WERI-Rb-1 (cell line): Measurements from ENCODE around the gene KCNJ8.
"Not testable (repeated sequence)": the region's sequence is repeated elsewhere in the genome, so short reads cannot be mapped to it uniquely, and the experiment has no call there.

Experiments used
- DNase-seq: peaks from one replicate; pipeline ENCODE4 v3.0.0-alpha.2; 2020
- H3K27ac ChIP-seq: fragments of 250-450 bp; sonication (Bioruptor Pico); 2 replicates; pipeline ENCODE4 v1.5.1; 2020; ENCODE audit warnings: mild to moderate bottlenecking, moderate library complexity
- H3K27me3 ChIP-seq: fragments of 250-450 bp; sonication (Bioruptor Pico); 2 replicates; pipeline ENCODE4 v1.5.1; 2021; ENCODE audit warnings: mild to moderate bottlenecking, low read depth, moderate library complexity; ENCODE audit not compliant: insufficient read depth, severe bottlenecking
- H3K36me3 ChIP-seq: fragments of 250-450 bp; sonication (Bioruptor Pico); 2 replicates; pipeline ENCODE4 v1.5.1; 2020; ENCODE audit warnings: mild to moderate bottlenecking, moderate library complexity
- H3K4me3 ChIP-seq: 2 replicates; pipeline ENCODE4 v1.5.1; 2011; ENCODE audit warnings: low read depth, mild to moderate bottlenecking, control low read depth, low read length
- H3K9me3 ChIP-seq: fragments of 250-450 bp; sonication (Bioruptor Pico); 2 replicates; pipeline ENCODE4 v1.5.1; 2021; ENCODE audit warnings: mild to moderate bottlenecking, moderate library complexity; ENCODE audit not compliant: severe bottlenecking
- TF ChIP-seq, protein P1 (sequence below): IDR thresholded peaks from 2 replicates; pipeline ENCODE4 v1.5.1; 2011; ENCODE audit warnings: low read depth, mild to moderate bottlenecking, control low read depth, inconsistent platforms, low read length

The KCNJ8 gene

DNA sequence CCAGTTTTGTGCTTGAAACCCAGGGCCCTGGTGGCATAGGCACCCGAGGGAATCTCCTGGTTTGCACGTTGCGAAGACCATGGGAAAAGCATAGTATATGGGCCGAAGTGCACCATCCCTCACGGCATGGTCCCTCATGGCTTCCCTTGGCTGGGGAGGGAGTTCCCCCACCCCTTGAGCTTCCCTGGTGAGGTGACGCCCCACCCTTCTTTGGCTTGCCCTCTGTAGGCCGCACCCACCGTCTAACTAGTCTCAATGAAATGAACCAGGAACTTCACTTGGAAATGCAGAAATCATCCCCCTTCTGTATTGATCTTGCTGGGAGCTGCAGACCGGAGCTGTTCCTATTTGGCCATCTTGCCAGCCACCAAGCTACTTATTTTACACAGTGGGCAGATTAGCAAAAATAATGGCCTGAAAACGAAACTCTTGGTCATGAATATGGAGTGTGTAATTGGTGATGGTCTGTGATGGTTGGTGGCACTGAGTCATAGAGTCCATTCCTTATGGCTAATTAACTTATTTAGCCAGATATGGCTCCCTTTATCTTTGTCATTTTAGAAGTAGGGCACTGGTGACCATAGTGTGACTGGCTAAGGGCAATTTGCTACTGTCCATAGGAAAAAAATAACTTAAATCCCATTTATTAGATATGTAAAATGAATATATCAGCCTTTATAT lies 21.3 kb upstream of the KCNJ8 start:
- H3K36me3 ChIP-seq = no peaks in the 10 kb centered on the region
- H3K27ac ChIP-seq = no peak overlapping the region
- no peak overlapping the region for H3K4me3 ChIP-seq
- no peaks in the 10 kb centered on the region for H3K9me3 ChIP-seq
- H3K27me3 ChIP-seq = no peaks in the 10 kb centered on the region
- DNase-seq = no peak
- TF ChIP-seq, protein P1, sequence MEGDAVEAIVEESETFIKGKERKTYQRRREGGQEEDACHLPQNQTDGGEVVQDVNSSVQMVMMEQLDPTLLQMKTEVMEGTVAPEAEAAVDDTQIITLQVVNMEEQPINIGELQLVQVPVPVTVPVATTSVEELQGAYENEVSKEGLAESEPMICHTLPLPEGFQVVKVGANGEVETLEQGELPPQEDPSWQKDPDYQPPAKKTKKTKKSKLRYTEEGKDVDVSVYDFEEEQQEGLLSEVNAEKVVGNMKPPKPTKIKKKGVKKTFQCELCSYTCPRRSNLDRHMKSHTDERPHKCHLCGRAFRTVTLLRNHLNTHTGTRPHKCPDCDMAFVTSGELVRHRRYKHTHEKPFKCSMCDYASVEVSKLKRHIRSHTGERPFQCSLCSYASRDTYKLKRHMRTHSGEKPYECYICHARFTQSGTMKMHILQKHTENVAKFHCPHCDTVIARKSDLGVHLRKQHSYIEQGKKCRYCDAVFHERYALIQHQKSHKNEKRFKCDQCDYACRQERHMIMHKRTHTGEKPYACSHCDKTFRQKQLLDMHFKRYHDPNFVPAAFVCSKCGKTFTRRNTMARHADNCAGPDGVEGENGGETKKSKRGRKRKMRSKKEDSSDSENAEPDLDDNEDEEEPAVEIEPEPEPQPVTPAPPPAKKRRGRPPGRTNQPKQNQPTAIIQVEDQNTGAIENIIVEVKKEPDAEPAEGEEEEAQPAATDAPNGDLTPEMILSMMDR = no peak

DNA sequence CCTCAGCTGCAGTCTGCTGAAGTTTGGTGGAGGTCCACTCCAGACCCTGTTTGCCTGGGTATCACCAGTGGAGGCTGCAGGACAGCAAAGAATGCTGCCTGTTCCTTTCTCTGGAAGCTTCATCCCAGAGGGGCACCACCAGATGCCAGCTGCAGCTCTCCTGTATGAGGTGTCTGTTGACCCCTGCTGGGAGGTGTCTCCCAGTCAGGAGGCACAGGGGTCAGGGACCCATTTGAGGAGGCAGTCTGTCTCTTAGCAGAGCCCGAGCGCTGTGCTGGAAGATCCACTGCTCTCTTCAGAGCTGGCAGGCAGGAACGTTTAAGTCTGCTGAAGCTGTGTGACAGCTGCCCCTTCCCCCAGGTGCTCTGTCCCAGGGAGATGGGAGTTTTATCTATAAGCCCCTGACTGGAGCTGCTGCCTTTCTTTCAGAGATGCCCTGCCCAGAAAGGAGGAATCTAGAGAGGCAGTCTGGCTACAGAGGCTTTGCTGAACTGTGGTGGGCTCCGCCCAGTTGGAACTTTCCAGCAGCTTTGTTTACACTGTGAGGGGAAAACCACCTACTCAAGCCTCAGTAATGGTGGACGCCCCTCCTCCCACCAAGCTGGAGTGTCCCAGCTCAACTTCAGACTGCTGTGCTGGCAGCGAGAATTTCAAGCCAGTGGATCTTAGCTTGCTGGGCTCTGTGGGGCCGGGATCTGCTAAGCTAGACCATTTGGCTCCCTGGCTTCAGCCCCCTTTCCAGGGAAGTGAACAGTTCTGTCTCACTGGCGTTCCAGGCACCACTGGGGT lies 20.5 kb upstream of the KCNJ8 start:
- not testable (repeated sequence) for H3K36me3 ChIP-seq, H3K4me3 ChIP-seq, H3K9me3 ChIP-seq, H3K27ac ChIP-seq, DNase-seq, H3K27me3 ChIP-seq

DNA sequence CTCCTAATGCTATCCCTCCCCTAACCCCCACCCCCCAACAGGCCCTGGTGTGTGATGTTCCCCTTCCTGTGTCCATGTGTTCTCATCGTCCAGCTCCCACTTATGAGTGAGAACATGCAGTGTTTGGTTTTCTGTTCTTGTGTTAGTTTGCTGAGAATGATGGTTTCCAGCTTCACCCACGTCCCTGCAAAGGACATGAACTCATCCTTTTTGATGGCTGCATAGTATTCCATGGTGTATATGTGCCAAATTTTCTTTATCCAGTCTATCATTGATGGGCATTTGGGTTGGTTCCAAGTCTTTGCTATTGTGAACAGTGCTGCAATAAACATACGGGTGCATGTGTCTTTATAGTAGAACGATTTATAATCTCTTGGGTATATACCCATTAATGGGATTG lies 15.2 kb upstream of the KCNJ8 start:
- H3K36me3 ChIP-seq, DNase-seq, H3K27me3 ChIP-seq, H3K9me3 ChIP-seq, H3K4me3 ChIP-seq, H3K27ac ChIP-seq: not testable (repeated sequence)

DNA sequence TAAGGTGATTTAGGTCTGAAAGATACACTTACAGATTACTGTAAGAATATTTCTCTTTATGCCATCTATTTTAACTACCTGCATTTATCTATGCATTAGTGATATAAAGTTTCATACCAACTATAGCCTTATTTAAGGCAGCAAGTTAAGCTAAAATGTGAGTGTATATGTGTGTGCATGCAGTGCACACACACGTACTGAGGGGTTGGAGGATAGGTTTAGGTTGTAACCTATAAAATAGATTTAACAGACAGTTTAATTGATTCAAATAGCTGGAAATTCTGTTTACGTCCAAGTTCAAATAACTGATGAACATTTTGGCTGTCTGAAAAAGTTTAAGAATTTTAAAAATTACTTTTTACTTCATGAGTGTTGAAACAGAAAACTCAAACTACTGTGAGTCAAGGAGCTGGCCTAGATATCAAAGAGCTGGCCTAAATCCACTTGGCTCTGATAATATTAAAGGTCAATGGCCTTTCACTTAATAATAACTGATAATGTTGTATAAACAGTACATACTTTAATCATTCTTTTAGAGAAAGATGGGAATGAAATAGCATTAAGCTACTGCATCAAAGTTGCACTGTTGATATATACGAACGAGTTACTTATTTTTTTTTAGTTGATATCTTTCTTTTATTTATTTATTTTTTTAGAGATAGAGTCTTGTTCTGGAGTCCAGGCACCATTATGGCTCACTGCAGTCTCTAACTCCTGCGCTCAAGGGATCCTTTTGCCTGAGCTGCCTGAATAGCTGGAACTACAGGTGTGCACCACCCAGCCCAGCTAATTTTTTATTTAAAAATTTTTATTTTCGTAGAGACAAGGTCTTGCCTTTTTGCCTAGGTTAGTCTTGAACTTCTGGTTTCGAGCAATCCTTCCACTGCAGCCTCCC lies 13.8 kb upstream of the KCNJ8 start:
- no peak for DNase-seq
- H3K4me3 ChIP-seq = no peak overlapping the region

DNA sequence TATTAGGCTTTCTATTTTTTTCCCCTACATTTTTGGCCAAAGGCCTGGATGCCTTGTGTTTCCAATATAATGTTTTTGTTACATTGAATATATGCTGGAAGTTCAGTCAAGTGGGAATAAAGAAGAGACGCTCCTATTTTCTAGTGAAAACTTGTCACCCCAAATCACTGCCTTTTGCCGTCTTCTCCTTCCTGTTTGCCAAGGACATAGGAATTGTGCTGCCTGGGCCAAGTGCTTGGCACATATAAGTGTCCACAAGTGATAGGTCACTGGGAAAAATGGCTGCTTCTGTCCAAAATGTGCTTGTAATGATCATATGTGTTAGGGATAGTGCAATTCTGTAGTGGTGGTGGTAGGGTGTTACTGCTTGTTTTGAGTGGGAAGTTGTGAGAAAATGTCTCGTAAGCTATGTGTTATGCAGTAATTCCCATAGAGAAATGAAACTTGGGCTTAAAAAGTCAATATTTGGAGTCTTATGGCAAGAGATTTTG lies 11.6 kb upstream of the KCNJ8 start:
- TF ChIP-seq, protein P1 = no peak

More for the DNA sequence above, 13.8 kb upstream of the KCNJ8 start:
- peaks cover 3% of the 10 kb centered on the region for H3K9me3 ChIP-seq
- H3K27ac ChIP-seq = no peak overlapping the region
- H3K36me3 ChIP-seq = no peaks in the 10 kb centered on the region
- no peaks in the 10 kb centered on the region for H3K27me3 ChIP-seq
- TF ChIP-seq, protein P1 = no peak

DNA sequence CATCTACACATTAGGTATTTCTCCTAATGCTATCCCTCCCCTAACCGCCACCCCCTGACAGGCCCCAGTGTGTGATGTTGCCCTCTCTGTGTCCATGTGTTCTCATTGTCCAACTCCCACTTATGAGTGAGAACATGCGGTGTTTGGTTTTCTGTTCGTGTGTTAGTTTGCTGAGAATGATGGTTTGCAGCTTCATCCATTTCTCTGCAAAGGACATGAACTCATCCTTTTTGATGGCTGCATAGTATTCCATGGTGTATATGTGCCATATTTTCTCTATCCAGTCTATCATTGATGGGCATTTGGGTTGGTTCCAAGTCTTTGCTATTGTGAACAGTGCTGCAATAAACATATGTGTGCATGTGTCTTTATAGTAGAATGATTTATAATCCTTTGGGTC lies 8.2 kb upstream of the KCNJ8 start:
- H3K36me3 ChIP-seq, H3K27ac ChIP-seq, H3K27me3 ChIP-seq, DNase-seq, H3K4me3 ChIP-seq, H3K9me3 ChIP-seq: not testable (repeated sequence)

More for the DNA sequence above, 11.6 kb upstream of the KCNJ8 start:
- no peak overlapping the region for H3K27ac ChIP-seq
- no peak overlapping the region for H3K4me3 ChIP-seq
- peaks cover 3% of the 10 kb centered on the region for H3K9me3 ChIP-seq
- no peaks in the 10 kb centered on the region for H3K36me3 ChIP-seq
- H3K27me3 ChIP-seq = no peaks in the 10 kb centered on the region
- DNase-seq = no peak

DNA sequence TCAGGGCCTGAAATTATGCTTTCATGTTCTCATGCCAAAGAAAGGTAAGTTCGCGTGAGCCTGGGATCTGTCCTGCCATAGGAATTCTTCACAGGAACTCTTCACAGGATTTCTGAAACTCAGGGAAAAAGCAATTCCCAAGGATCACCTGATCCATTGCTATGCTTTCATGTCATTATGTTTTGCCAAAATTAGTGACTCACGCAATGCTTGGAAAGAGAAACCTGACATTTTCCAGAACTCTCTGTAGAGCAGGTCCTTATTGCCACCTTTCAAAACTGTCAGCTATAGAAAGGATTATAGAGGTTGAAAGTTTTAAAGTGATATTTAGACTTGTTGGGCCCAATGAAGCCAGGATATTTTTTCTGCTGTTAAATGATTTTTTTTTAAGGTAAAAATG lies 6.3 kb upstream of the KCNJ8 start:
- no peak overlapping the region for H3K27ac ChIP-seq

More for the DNA sequence above, 6.3 kb upstream of the KCNJ8 start:
- TF ChIP-seq, protein P1 = no peak
- no peak overlapping the region for H3K4me3 ChIP-seq
- no peaks in the 10 kb centered on the region for H3K27me3 ChIP-seq
- H3K36me3 ChIP-seq = no peaks in the 10 kb centered on the region
- no peak for DNase-seq
- H3K9me3 ChIP-seq = no peaks in the 10 kb centered on the region
